ENCODE data around the gene MST1.

DNA sequence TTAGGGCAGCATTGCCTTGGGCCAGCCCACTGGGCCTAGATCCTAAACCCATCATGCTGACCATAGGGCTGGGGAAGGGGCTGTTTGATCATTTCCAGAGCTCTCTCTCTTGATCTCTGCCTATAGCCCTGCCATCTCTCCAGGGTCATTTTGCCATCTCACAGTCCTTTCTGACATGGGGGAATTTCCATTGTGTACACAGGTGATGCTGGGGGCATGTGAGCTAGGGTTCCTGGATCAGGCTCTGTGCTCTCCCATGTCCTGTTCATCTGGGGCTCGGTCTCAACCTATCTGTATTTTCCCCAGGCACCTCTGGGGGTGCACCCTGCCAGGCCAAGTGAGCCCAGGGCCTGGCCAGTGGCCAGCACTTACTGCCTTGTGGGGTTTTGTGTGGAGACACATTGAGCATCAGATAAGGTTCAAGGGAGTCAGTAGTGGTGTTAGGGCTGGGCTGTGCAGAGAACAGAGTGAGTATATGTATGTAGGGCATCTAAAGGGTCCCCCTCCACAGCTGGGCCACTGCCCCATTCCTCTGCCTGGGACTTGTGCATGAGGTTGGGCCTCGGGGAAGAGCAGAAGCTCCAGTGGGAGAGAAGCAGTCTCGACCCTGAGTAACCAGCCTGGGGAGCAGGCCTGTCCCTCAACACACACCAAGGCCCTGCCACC lies 40.8 kb downstream of the MST1 start:
- TF ChIP-seq, protein P1, sequence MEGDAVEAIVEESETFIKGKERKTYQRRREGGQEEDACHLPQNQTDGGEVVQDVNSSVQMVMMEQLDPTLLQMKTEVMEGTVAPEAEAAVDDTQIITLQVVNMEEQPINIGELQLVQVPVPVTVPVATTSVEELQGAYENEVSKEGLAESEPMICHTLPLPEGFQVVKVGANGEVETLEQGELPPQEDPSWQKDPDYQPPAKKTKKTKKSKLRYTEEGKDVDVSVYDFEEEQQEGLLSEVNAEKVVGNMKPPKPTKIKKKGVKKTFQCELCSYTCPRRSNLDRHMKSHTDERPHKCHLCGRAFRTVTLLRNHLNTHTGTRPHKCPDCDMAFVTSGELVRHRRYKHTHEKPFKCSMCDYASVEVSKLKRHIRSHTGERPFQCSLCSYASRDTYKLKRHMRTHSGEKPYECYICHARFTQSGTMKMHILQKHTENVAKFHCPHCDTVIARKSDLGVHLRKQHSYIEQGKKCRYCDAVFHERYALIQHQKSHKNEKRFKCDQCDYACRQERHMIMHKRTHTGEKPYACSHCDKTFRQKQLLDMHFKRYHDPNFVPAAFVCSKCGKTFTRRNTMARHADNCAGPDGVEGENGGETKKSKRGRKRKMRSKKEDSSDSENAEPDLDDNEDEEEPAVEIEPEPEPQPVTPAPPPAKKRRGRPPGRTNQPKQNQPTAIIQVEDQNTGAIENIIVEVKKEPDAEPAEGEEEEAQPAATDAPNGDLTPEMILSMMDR (IDR thresholded peaks at IDR 0.05; ENCODE audit: control extremely low read depth in 1 of 3, insufficient read depth in 1 of 3, low read depth in 1 of 3, low read length in 3 of 3), result no peak
- TF ChIP-seq GTF2F1 (IDR thresholded peaks at IDR 0.05; ENCODE audit: borderline replicate concordance, low read depth, low read length) (no peak), TBP (IDR thresholded peaks at IDR 0.05; ENCODE audit: low read depth, low read length) (no peak), POLR2A (IDR thresholded peaks at IDR 0.05; ENCODE audit: control extremely low read depth in 1 of 2, low read depth in 2 of 2, low read length in 2 of 2) (no peak), POU5F1 (IDR thresholded peaks at IDR 0.05; ENCODE audit: low read depth, low read length) (no peak), TCF12 (IDR thresholded peaks at IDR 0.05; ENCODE audit: low read depth, low read length) (no peak), POLR2AphosphoS5 (IDR thresholded peaks at IDR 0.05; ENCODE audit: low read depth, low read length) (no peak), RBBP5 (IDR thresholded peaks at IDR 0.05; ENCODE audit: borderline replicate concordance, low read depth, low read length) (no peak), BCL11A (IDR thresholded peaks at IDR 0.05; ENCODE audit: low read depth in 2 of 2, low read length in 2 of 2) (no peak), SIN3A (conservative IDR thresholded peaks at IDR 0.05 in 1 of 2, IDR thresholded peaks at IDR 0.05 in 1 of 2; ENCODE audit: low read depth in 1 of 2, low read length in 2 of 2) (no peak), SP1 (IDR thresholded peaks at IDR 0.05; ENCODE audit: low read depth, low read length) (no peak), CBX8 (IDR thresholded peaks at IDR 0.05; ENCODE audit: borderline replicate concordance, low read depth, low read length) (no peak), CEBPB (IDR thresholded peaks at IDR 0.05; ENCODE audit: low read depth, low read length) (no peak)
- TF ChIP-seq, protein P2, sequence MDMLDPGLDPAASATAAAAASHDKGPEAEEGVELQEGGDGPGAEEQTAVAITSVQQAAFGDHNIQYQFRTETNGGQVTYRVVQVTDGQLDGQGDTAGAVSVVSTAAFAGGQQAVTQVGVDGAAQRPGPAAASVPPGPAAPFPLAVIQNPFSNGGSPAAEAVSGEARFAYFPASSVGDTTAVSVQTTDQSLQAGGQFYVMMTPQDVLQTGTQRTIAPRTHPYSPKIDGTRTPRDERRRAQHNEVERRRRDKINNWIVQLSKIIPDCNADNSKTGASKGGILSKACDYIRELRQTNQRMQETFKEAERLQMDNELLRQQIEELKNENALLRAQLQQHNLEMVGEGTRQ (IDR thresholded peaks at IDR 0.05; ENCODE audit: low read length), result no peak
